GOT3 (cell line): Measurements from ENCODE around the gene PRSS12.

Experiments
- DNase-seq: peaks from one replicate; lab custom pipeline; 2025; ENCODE audit warnings: mixed read lengths; lab: John Stamatoyannopoulos, UW

The PRSS12 gene

GRCh38 chr4:118356111-118356510 is 3.3 kb upstream of the PRSS12 start:
- no peak for DNase-seq

- no peak for DNase-seq
These were observed 2.1 kb upstream of the PRSS12 start for GRCh38 chr4:118354913-118355312.

DNA sequence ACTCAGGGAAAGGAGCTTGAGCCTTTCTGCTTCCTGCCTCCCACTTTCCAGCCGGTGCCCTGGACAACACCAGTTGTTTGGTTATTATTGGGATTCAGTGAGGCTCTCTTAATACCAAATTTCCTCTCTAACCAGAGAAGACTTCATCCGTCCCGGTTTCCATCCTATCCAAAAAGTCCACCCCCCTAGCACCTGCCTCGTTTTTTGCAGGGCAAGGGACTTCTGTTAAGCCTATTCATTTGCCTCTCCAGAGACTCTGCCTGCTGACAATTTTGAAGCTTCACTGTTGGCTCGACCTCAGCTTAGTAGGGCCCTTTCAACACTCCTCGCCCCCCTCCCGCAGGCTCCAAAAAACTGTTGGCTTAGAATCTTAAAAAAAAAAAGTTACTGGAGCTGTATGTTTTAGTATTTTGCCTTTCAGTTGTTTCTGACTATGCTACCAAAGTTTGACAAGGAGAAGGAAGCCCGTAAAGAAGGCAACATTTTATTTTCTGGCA is 779 bp upstream of the PRSS12 start:
- DNase-seq: no peak

- DNase-seq: no peak
These were observed 664 bp downstream of the PRSS12 start for GRCh38 chr4:118351851-118352827.

- no peak for DNase-seq
These were observed 1.8 kb downstream of the PRSS12 start for GRCh38 chr4:118350961-118351360.

DNA sequence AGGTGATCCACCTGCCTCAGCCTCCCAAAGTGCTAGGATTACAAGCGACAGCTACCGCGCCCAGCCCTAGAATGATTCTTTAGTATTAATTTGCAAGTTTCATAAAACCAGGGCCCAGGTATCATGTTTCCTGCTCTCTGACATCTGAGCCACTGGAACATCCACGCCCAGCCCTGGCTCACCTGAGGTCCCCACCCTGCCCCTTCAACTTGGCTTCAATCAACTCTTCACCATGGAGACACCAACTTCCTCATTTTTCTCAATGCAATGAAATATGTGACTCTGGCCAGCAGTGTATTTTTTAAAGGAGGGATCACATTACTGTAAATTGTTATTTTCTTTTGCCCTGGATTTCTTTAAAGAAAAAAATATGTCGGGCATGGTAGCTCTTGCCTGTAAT is 3.9 kb downstream of the PRSS12 start:
- DNase-seq: no peak

DNA sequence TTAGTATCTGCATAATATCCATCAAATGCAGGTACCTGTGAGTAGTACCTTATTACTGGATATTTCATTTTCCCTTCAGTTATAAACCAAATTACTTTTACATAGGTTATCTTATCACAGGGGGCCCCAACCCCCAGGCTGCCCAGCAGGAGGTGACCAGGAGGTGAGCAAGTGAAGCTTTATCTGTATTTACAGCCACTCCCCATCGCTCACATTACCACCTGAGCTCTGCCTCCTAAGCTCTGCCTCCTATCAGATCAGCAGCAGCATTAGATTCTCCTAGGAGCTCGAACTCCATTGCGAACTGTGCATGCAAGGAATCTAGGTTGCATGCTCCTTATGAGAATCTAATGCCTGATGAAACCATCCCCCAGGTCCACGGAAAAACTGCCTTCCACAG is 6.3 kb downstream of the PRSS12 start:
- DNase-seq: no peak

GRCh38 chr4:118345813-118346212 is 7.0 kb downstream of the PRSS12 start:
- DNase-seq: no peak

DNA sequence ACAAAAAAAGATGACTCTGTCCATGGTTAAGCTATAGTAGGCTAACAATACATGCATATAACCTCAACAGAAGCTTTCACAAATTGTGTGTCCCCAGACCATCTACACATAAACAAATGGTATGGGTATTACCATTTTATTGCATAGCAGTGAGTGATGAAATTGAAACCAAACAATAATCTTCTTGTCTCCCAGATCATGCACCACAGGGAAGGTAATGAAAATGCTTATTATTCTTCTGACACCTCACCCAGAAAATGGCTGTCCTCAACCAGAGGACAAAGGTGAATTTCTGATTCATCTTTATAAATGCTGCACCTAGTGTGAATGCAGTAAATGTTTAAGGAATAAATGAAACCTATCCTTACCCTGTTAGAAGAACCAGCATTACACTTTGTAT is 8.0 kb downstream of the PRSS12 start:
- no peak for DNase-seq

DNA sequence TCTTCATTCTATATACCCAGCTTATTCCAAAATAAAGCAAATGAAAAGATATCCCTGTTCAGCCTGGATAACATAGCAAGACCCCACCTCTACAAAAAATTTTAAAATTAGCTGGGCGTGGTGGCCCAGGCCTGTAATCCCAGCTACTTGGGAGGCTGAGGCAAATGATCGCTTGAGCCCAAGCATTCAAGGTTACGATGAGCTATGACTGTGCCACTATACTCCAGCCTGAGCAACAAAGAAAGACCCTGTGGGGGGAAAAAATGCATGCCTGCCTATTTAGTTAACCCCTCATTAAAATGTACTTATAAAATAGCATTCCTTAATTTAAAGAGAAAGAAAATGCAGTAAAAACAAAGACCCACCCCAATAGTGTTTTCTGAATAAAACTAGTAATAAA is 9.3 kb downstream of the PRSS12 start:
- no peak for DNase-seq

- DNase-seq: no peak
These were observed 12.7 kb downstream of the PRSS12 start for GRCh38 chr4:118340109-118340508.

- DNase-seq: no peak
These were observed 13.6 kb downstream of the PRSS12 start for GRCh38 chr4:118338981-118339765.

DNA sequence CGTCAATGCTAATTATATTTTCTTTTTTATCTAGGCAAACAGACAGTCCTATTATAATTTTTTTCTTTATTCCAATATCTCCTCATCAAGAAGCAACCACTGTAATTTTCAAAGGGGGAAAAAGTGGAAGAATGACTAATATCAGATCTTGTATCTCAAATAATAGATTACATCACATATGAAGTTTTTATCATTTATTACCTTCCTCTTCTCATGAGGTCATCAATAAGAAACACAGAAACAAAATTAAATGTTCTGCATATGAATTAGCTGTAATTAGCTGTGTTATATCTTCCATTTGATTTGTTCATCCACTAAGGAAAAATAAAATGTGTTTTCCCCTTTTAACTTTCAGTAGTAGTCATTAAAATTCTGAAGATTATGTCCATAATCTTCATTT is 14.3 kb downstream of the PRSS12 start:
- no peak for DNase-seq

DNA sequence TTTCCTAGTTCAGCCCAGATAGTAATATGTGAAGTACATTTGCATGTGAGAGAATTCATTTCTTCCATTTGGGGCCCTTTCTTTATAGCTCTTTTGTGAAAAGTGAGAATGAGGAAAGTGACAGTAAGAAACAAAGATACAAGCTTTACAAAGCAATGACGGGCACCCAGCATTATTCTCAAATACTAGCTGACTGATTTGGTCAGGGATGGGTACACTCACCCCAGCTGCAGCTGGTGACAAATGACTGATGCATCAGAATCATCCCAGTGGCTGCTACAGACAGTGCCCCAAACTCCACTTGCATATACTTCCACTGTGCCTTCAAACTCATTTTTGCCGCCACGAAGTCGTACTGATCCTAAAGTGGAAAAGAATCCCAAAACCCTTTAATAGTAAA is 14.8 kb downstream of the PRSS12 start:
- no peak for DNase-seq

- no peak for DNase-seq
These were observed 17.0 kb downstream of the PRSS12 start for GRCh38 chr4:118335774-118336173.

DNA sequence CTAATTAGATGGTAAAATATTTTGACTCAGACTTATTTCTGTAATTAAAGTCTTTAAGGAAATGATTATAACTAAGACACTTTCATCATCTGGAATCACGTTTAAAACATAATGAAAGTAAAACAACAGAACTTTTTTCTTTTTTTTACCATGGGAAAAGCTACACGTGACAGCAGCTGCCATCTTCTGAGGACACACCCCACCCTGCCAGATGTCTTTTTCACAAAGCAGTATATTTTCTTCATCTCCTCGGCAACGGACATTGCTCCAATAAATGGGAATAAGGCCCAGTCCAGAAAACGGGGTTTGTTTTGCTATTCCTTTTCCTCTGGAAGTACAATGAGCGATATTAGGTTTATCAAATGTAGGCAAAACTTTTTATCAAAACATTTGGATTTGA is 17.5 kb downstream of the PRSS12 start:
- no peak for DNase-seq

DNA sequence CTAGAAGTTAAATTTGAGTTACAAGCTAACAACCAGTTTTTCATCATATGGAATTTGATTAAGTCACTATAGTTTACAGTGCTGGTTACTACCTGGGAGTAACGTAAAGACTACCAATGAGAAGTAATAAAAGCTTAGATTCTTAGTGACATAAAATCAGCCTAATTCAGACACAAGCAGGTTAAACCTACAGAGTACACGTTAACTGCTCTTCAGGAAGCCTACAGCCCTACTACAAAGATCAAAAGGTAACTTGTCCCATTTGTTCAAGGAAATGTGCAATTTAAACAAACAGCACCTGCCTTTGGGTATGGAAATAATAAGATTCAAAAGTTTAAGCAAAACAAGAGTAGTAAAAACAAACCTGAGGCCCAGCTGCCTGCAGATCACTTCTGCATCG is 21.5 kb downstream of the PRSS12 start:
- no peak for DNase-seq

DNA sequence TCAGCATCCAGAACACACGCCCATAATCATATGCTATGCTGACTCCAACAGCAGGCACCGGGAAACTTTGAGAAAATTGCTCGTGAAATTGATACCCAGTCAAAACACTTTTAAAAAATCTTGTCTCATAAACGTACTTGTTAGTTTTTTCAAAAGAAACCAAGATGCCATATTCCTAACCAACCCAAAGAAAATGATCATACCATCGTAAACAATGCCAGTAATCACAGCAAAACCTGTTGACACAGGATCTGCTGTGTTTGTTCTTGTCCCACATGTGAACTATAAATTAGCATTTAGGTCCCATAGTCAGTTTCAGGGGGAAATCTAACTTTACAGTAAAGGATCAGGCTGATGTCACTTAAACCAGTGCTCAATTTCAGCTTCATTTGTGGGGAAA is 23.0 kb downstream of the PRSS12 start:
- DNase-seq: no peak

DNA sequence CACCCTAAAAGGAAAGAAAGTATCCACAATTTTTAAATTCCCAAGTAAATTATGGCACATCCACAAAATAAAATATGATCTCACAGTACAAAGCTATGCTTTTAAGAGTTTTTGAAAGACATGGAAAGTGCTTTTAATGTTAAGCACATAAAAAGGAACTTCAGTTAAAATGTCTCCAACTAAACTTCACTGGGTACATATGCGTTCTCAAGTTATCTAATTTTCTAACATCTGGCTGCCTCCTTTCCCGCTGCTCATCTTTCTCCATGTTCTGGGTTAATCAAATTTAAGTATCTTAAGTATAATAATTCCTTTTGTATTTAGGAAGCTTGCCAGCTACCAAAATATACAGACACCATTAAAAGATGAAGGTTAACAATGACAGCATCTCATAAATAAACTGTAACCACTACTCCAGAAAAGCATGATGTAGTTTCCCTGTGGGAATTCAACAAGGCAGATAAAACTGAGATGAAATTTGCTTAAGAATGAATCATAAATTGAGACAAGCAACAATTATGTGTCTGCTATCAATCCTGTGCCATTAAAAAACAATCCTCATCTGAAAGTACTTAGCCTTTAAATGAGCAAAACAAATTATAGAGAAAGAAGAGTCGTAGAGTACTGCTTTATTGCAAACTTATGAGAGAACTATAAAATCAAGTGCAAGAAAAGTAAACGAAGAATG is 25.1 kb downstream of the PRSS12 start:
- no peak for DNase-seq

- DNase-seq: no peak
These were observed 26.2 kb downstream of the PRSS12 start for GRCh38 chr4:118326585-118326984.

DNA sequence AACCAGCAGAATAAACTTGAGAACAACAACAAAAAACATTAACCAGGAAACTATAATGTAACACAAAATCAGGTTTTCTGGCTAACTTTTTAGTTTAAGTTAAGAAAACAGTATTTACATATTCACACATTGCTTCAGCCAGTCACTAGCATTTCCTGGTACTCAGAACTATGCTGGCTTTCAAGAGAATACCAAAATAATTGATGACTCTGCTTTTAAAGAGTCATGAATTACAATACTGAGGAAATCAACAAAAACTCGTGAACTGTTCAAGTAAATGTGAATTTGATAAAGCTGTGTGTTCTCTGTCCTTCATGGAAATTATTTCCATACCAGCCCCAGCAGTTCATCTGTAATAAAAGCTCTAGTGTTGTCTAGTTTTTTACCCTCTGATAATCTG is 27.4 kb downstream of the PRSS12 start:
- DNase-seq: no peak

- DNase-seq: no peak
These were observed 29.8 kb downstream of the PRSS12 start for GRCh38 chr4:118322831-118323502.
